GM23248 (cell line): ENCODE measurements around the gene EFCAB6. TPM values are rescaled to one million over a fixed set of nuclear protein-coding genes. Genes with fewer than 3 reads are reported as not detected.

Experiments
- DNase-seq: peaks from one replicate; pipeline ENCODE4 v3.0.0-alpha.2; 2015
- H2AFZ ChIP-seq: fragments of 200-600 bp; sonication (generic); 2 replicates; pipeline ENCODE4 v1.6.1; 2016; ENCODE audit warnings: antibody characterized with exemption
- H3F3A ChIP-seq: fragments of 200-600 bp; sonication (generic); 2 replicates; pipeline ENCODE4 v1.6.1; 2016; ENCODE audit warnings: mild to moderate bottlenecking, antibody characterized with exemption, mixed run types; ENCODE audit not compliant: insufficient read depth
- H3K27ac ChIP-seq: fragments of 200-600 bp; sonication (generic); 2 replicates; pipeline ENCODE4 v1.5.1; 2016; ENCODE audit warnings: mild to moderate bottlenecking
- H3K27me3 ChIP-seq: fragments of 200-600 bp; sonication (generic); replicated peaks from 2 replicates; pipeline ENCODE4 v1.6.1; 2016; ENCODE audit warnings: mild to moderate bottlenecking; ENCODE audit not compliant: insufficient read depth
- H3K36me3 ChIP-seq: fragments of 200-600 bp; sonication (generic); 2 replicates; pipeline ENCODE4 v1.6.1; 2016; ENCODE audit warnings: low read depth, mild to moderate bottlenecking
- H3K4me1 ChIP-seq: fragments of 200-600 bp; sonication (generic); 2 replicates; pipeline ENCODE4 v1.6.1; 2016; ENCODE audit warnings: mild to moderate bottlenecking; ENCODE audit not compliant: insufficient read depth
- H3K4me2 ChIP-seq: fragments of 200-600 bp; sonication (generic); one replicate; pipeline ENCODE4 v1.6.1; 2016; ENCODE audit warnings: mild to moderate bottlenecking; ENCODE audit not compliant: unreplicated experiment
- H3K4me3 ChIP-seq: fragments of 200-600 bp; sonication (generic); 2 replicates; pipeline ENCODE4 v1.5.1; 2016; ENCODE audit warnings: mild to moderate bottlenecking
- H3K79me2 ChIP-seq: fragments of 200-600 bp; sonication (generic); 2 replicates; pipeline ENCODE4 v1.6.1; 2016; ENCODE audit warnings: mild to moderate bottlenecking; ENCODE audit not compliant: insufficient read depth
- H3K9ac ChIP-seq: fragments of 200-600 bp; sonication (generic); 2 replicates; pipeline ENCODE4 v1.6.1; 2016; ENCODE audit warnings: mild to moderate bottlenecking
- H3K9me2 ChIP-seq: fragments of 200-600 bp; sonication (generic); 2 replicates; pipeline ENCODE4 v1.6.1; 2016; ENCODE audit warnings: mixed run types, mild to moderate bottlenecking, moderate library complexity; ENCODE audit not compliant: insufficient read depth
- H3K9me3 ChIP-seq: fragments of 200-600 bp; sonication (generic); one replicate; pipeline ENCODE4 v1.6.1; 2017; ENCODE audit warnings: low read depth
- H4K20me1 ChIP-seq: fragments of 200-600 bp; sonication (generic); 2 replicates; pipeline ENCODE4 v1.6.0; 2016; ENCODE audit not compliant: insufficient read depth
- EZH2 ChIP-seq: fragments of 200-600 bp; sonication (generic); IDR thresholded peaks from 2 replicates; pipeline ENCODE4 v1.6.1; 2018; ENCODE audit warnings: antibody characterized with exemption, mild to moderate bottlenecking; ENCODE audit not compliant: insufficient read depth, poor library complexity, severe bottlenecking
- EZH2phosphoT487 ChIP-seq: fragments of 200-600 bp; sonication (generic); IDR thresholded peaks from 2 replicates; pipeline ENCODE4 v1.6.1; 2018; ENCODE audit warnings: antibody characterized with exemption, moderate library complexity, mild to moderate bottlenecking, low read depth; ENCODE audit not compliant: insufficient read depth
- WGBS, 2 experiments: methylation state at CpG; one replicate each; pipeline ENCODE4 v1.1.6; 2015 to 2017; ENCODE audit warnings: low lambda C conversion rate in 2 of 2, low coverage in 1 of 2; ENCODE audit errors: missing lambda C conversion rate in 2 of 2; 5-methylcytosine and 5-hydroxymethylcytosine counted together
- in situ Hi-C: fragments of 300-500 bp; cut with MboI; formaldehyde crosslinking; loops from 2 replicates; pipeline ENCODE4 v1.15.0; 2020
- polyA plus RNA-seq: library from polyadenylated mRNA; unstranded; fragments of >200 nt; fragmentation: Nextera tagmentation; extraction: Ambion mirVana; gene quantifications from 2 replicates; pipeline ENCODE4 v1.2.1, GENCODE V29; 2016
- total RNA-seq: library from RNA; depleted of rRNA; stranded (reverse); fragments of >200 nt; shearing (Covaris generic); gene quantifications from 2 replicates; pipeline ENCODE4 v1.2.3, GENCODE V29; 2014

Gene EFCAB6
- total and polyA plus RNA-seq, 2 experiments from 2014 or later = 1.5 to 2.1 TPM

DNA sequence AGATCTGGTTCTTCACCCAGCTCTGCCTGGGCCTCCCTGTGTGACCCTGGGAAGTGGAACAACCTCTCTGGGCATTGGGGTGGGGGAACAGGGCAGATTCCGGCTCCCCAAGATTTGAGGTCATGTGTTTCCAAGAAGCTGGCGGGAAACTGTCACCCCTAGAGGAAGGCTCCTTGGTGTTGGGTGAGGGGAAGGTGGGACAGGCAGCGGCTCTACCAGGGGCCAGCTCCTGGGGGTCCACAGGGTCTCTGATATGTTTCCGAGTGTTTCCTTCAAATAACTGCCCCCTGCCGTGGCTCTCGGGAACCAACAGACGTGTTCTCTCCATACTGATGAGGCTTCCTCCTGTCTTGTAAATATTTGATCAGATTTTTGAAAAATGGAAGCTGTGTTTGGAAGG, 321.8 kb downstream of the EFCAB6 start:
- WGBS, 2 experiments = 53 to 55% methylated on average over 7 of the region's 7 CpGs
- TF ChIP-seq EZH2 = no peak
- TF ChIP-seq EZH2phosphoT487 = no peak
- Histone ChIP-seq H3K4me2 (no peak overlapping the region), H3K27me3 (no peaks in the 10 kb centered on the region), H3K9me3 (no peaks in the 10 kb centered on the region), H3K4me1 (no peaks in the 10 kb centered on the region), H3K36me3 (no peaks in the 10 kb centered on the region), H3K4me3 (no peak overlapping the region), H4K20me1 (no peaks in the 10 kb centered on the region), H3F3A (no peaks in the 10 kb centered on the region), H2AFZ (no peak overlapping the region), H3K9me2 (no peaks in the 10 kb centered on the region), H3K79me2 (no peaks in the 10 kb centered on the region), H3K27ac (no peak overlapping the region), H3K9ac (no peak overlapping the region)
- no peak for DNase-seq
- in situ Hi-C loops = no loop called here

DNA sequence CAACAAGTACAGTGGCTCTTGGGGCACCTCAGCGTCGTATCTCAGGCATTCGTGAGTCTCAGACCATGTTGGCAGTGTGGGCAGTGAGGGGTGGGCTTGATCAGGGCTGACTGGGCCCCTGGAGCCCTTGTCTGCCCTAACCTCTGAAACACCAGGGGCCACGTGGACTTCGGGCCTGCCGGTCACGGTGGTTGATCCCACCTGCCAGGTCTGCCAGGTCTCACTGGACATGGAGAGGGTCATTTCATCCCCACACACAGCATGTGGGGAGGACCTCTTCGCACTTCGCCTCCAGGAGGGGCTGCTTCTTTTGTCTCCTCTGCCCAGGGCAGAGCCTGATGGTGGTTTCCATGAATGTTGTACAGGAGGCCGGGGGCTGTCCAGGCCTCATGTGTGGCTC, 323.2 kb downstream of the EFCAB6 start:
- no peaks in the 10 kb centered on the region for H3K9me3 ChIP-seq
- no peak overlapping the region for H3K4me3 ChIP-seq
- H3K9me2 ChIP-seq = no peaks in the 10 kb centered on the region
- H3K36me3 ChIP-seq = no peaks in the 10 kb centered on the region
- TF ChIP-seq EZH2phosphoT487 = no peak
- TF ChIP-seq EZH2 = no peak
- no peaks in the 10 kb centered on the region for H4K20me1 ChIP-seq
- in situ Hi-C loops = no loop called here
- no peak overlapping the region for H3K9ac ChIP-seq
- H3K79me2 ChIP-seq = no peaks in the 10 kb centered on the region
- H2AFZ ChIP-seq = no peak overlapping the region
- no peak overlapping the region for H3K27ac ChIP-seq
- no peak overlapping the region for H3K4me2 ChIP-seq
- no peaks in the 10 kb centered on the region for H3K27me3 ChIP-seq
- WGBS, 2 experiments = 64 to 67% methylated on average over 10 of the region's 10 CpGs
- no peak for DNase-seq
- H3K4me1 ChIP-seq = no peaks in the 10 kb centered on the region
- H3F3A ChIP-seq = no peaks in the 10 kb centered on the region

DNA sequence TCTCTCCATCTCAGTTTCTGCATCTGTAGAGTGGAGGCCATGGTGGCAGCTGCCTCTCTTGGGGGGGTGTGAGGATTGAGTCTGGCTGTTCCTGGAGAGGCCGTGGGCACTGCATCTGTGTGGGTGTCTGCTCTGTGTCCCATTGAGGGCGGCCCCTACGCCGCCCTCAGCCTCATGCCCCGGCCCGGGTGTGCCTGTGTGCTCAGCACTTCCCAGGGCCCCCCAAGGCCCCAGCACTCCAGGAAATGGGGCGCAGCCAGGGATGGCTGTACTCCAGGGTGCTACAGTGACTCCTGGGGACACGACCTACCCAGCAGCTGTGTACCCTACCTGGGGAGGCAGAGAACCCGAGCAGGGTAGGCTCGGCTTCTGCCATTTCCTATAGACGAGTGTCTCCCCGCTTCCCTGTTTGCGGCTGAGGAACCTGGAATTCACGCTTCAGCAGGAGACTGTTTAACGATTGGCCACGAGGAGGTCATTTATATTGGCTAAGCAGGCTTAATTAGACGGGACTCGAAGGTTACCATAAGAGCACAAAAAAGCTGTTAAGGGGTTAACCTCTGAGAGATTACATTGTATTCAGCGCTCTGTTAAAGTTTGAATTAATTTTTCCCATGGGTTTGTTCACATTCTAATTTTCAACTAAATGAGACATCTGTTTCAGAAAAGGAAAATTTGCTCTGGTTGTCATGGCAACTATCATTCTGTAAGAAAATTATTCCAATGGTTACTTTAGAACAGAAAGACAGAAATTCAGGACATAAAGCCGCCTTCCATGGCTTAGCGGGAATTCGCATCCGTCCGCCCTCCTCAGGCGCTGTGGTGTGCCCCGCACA, 323.9 kb downstream of the EFCAB6 start:
- TF ChIP-seq EZH2 (no peak), EZH2phosphoT487 (no peak)
- DNase-seq = no peak
- Histone ChIP-seq H3K27ac (no peak overlapping the region), H3K9me2 (no peaks in the 10 kb centered on the region), H3K27me3 (no peaks in the 10 kb centered on the region), H3K36me3 (no peaks in the 10 kb centered on the region), H3K4me1 (no peaks in the 10 kb centered on the region), H4K20me1 (no peaks in the 10 kb centered on the region), H3K79me2 (no peaks in the 10 kb centered on the region), H3K4me3 (no peak overlapping the region), H3F3A (no peaks in the 10 kb centered on the region), H3K9me3 (no peaks in the 10 kb centered on the region), H3K4me2 (no peak overlapping the region), H2AFZ (no peak overlapping the region), H3K9ac (no peak overlapping the region)
- in situ Hi-C loops = no loop called here
- 53 to 57% methylated on average over 26 of the region's 26 CpGs for WGBS, 2 experiments

DNA sequence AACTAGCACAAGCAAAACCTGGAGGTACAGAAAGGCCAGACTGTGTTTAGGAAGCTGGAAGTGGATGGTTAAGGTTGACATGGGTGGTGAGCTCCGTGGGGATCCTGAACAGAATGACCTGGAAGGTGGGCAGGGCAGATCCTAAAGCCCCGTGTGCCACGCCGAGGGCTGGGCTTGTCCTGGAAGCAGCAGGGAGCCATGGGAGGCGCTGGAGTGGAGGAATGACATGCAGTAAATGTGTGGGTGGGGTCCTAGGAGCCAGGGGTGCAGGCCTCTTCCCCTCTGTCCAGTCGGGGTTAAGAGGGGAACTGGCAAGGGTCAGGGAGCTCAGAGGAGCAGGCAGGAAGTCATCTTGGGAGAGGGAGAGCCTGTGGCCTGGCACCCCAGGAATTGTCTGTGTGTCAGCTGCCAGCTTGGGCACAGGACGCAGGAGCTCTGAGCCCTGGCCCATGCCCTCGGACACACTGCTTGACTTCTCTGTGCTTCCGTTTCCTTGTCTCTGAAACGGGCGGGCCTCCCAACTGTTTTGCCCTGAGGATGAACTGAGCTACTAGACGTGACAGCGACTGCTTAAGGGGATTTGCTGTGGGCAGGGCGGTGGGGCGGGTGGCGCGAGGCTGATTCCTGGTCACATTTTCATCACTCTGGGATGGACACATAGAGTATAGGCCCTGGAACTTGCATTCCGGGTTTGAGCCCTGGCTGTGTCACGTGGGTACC, 324.6 kb downstream of the EFCAB6 start:
- H3K9me2 ChIP-seq = no peaks in the 10 kb centered on the region
- no peak for TF ChIP-seq EZH2phosphoT487
- TF ChIP-seq EZH2 = no peak
- no peaks in the 10 kb centered on the region for H3K4me1 ChIP-seq
- in situ Hi-C loops = no loop called here
- no peaks in the 10 kb centered on the region for H3K79me2 ChIP-seq
- 54 to 57% methylated on average over 18 to 19 of the region's 19 CpGs for WGBS, 2 experiments
- no peak overlapping the region for H2AFZ ChIP-seq
- H3K9ac ChIP-seq = no peak overlapping the region
- no peak for DNase-seq
- H3K27me3 ChIP-seq = no peaks in the 10 kb centered on the region; the same call in 1 of the 2 replicates
- no peaks in the 10 kb centered on the region for H3K36me3 ChIP-seq
- no peak overlapping the region for H3K4me3 ChIP-seq
- H3K9me3 ChIP-seq = no peaks in the 10 kb centered on the region
- no peak overlapping the region for H3K27ac ChIP-seq
- H4K20me1 ChIP-seq = no peaks in the 10 kb centered on the region
- H3K4me2 ChIP-seq = no peak overlapping the region
- H3F3A ChIP-seq = no peaks in the 10 kb centered on the region
